Measurements from ENCODE around the gene THAP4.
"Not testable (repeated sequence)": the region's sequence is repeated elsewhere in the genome, so short reads cannot be mapped to it uniquely, and the experiment has no call there.

The THAP4 gene

GRCh38 chr2:241577413-241578122, 59.4 kb downstream of the THAP4 start:
- DNase-seq, result no peak

GRCh38 chr2:241576293-241576654, 60.7 kb downstream of the THAP4 start:
- no peak for DNase-seq

DNA sequence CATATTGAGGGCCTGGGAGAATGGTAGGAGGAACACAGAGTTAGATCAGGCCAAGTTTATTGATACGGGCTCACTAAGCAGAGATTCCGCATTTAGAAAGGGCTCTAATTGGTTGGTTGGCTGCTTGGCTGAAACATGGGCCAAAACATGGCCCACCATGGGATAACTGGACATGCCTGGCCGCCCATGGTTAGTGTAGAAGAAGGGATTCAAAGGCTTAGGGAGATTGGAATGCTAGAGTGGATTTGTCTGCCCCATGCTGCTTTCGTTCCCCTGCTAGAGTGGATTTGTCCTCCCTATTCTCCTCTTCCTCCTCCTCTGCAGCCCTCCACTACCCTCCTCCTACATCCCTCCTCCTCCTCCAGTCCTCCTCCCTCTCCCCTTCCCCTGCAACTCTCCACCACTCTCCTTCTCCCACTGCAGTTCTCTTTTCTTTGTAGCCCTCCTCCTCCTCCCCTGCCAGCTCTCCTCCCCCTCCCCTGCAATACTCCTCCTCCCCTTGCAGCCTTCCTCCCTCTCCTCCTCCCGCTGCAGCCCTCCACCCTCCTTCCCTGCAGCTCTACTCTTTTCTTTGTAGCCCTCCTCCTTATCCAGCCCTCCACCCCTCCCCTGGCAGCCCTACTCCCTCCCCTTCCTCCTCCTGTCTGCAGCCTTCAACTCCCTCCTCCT, 61.2 kb downstream of the THAP4 start:
- DNase-seq, result no peak

DNA sequence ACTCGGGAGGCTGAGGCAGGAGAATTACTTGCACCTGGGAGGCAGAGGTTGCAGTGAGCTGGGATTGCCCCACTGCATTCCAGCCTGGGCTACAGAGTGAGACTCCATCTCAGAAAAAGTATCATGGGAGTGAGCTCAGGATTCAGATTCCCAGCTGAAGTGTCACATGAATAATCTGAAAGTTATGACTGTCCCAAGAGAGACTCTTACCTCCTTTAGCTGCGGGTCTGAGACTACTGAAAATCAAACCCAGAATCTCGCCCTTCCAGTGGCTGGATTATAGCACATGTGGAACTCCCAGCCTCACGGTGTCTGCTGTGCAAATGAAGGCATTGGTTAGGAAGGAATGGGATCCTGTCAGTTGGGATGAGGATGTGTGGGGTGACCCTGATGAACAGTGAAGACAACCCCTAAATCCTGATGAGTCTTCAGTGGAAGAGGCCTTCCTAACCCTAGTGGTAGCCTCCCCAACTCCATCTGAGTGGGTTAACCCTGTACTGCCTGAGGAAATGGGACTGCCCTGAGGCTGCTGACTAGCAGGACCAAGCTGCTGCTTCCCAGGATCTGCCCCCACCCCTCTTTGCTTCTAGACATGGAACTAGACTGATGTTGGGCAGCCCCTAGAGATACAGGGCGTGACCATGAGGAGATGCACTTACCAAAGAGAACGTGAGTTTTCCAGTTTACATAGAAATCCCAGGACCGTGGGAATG, 61.9 kb downstream of the THAP4 start:
- no peak for DNase-seq

GRCh38 chr2:241573741-241574140, 63.2 kb downstream of the THAP4 start:
- DNase-seq, result no peak

- not testable (repeated sequence) for DNase-seq
These were observed 63.9 kb downstream of the THAP4 start for GRCh38 chr2:241572915-241573651.

- DNase-seq, result no peak
These were observed 64.9 kb downstream of the THAP4 start for GRCh38 chr2:241571821-241572620.

DNA sequence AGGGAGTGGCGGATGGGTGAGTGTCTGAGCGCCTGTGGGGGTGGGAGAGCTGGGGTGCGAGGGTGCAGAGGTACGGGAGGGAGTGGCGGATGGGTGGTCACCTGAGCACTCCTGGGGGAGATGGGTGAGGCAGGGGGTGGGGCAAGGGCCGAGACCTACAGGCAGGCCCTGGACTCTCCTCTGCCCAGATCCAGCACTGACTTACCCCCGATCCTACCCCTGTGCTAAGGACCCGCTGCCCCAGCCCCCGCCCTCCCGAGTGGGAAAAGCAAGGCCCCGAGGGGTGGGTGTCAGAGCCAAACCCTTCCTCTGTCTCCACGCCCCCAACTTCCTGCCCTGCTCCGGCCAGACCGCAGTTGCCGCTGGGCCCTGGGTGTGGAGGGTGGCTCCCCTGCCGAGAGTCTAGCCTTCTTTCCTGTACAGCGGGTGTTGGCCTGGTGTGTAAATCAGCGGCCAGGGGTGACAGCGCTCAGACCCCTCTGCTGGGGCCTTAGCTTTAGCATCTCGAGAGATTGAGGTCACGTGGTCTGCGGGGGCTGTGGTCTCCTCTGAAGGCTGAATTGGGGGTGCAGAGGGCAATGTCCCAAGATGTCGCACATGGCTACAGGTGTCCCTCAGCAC, 65.9 kb downstream of the THAP4 start:
- no peak for DNase-seq

DNA sequence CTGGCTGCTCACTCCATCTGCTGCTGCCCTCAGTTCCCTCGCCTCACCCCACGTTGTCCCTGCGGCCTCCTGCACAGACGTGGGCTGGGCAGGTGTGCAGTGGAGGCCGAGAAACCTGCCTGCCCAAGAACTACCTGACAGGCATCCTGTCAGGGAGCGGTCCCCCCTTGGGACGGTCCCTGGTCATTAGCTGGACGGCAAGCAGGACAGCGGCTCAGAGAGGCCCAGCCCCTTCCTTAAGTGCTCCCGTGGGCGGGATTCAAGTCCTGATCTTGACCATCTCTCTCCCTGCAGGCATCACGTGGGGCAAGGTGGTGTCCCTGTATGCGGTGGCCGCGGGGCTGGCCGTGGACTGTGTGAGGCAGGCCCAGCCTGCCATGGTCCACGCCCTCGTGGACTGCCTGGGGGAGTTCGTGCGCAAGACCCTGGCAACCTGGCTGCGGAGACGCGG, 67.1 kb downstream of the THAP4 start:
- DNase-seq, result no peak

GRCh38 chr2:241568726-241569125, 68.2 kb downstream of the THAP4 start:
- DNase-seq, result no peak

DNA sequence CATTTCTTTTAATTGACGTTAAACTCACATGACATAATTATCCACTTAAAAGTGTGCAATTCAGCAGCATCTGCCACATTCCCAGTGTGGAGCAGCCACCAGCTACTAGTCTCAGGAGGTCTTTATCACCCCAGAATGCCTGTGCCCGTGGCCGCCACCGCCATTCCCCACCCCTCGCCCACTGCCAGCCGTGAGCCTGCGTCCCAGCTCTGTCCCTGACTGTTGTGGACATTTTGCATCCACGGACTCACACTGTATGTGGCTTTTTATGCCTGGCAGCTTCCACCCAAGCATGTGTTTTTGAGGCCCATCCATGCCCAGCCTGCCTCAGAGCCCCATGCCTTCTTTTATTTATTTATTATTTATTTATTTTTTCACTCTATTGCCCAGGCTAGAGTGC, 69.2 kb downstream of the THAP4 start:
- no peak for DNase-seq

- not testable (repeated sequence) for DNase-seq
These were observed 69.7 kb downstream of the THAP4 start for GRCh38 chr2:241567266-241567665.

DNA sequence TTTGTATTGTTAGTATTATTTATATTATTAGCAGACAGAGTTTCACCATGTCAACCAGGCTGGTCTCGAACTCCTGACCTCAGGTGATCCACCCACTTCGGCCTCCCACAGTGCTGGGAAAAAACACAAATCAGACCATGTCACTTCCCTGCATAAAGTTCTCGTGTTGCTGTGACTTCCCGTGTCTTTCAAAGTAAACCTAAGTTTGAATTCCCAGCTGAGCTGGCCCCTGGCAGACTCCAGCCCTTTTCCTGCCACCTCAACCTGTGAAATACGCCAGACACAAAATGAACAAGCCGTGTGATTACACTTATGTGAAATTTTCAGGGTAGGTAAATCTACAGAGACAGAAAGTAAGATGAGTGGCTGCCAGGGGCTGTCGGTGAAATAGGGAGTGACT, 70.5 kb downstream of the THAP4 start:
- DNase-seq, result no peak

DNA sequence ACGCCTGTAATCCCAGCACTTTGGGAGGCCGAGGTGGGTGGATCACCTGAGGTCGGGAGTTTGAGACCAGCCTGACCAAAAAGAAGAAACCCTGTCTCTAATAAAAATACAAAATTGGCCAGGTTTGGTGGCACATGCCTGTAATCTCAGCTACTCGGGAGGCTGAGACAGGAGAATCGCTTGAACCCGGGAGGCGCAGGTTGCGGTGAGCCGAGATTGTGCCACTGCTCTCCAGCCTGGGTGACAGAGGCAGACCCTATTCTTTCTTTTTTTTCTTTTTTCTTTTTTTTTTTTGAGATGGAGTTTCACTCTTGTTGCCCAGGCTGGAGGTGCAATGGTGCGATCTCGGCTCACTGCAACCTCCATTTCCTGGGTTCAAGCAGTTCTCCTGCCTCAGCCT, 70.9 kb downstream of the THAP4 start:
- DNase-seq, result not testable (repeated sequence)

DNA sequence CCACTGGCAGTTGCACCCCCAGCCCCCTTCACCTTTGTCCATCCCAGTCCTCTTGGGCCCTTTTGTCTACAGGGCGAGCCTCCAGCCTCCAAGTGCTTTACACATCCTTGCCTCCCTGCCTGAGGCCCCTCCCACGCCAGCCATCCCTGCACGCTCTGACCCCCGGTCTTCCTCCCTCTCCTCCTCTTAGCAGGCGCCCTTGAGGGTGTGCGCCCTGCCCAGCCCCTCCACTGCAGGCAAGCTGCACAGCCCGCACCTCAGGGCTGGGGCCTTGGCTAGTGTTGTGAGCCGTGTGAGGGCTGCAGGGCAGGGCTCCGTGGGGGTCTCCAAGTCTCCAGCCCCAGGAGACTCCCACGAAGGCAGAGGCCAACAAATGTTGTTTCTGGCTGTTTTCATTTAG, 71.5 kb downstream of the THAP4 start:
- DNase-seq, result no peak

- DNase-seq, result no peak
These were observed 72.2 kb downstream of the THAP4 start for GRCh38 chr2:241564596-241565410.

DNA sequence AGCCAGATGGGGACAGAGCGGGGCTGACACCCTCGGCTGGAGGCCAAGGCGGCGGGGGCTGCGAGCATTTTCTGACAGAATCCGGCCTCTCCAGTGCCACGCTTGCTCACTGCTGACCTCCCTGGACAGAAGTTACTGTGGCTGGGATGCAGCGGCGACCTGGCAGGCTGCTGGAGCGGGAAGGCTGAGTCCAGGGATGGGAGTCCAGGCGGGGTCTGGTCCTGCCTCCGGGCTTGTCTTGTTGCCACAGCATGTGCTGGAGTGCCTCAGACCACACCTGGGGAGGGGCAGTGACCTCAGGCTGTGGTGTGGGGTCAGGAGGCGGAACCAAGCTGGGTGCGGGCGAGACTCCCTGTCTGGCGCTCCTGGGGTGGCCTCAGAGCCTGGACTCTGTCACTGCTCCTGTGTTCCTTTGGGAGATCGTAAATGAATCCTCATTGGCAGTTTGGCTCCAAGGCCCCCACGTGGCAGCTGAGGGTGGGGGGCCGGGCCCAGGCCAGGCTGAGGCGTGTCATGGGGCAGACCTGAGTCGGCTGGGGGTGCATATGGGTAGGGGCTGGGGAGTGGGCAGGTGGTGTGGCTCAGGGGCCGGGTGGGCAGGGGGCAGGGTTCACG, 72.9 kb downstream of the THAP4 start:
- no peak for DNase-seq

- DNase-seq, result no peak
These were observed 73.4 kb downstream of the THAP4 start for GRCh38 chr2:241563571-241563980.

GRCh38 chr2:241563031-241563507, 73.9 kb downstream of the THAP4 start:
- no peak for DNase-seq

- DNase-seq, result no peak
These were observed 74.6 kb downstream of the THAP4 start for GRCh38 chr2:241562269-241562891.
